Upper lobe of left lung (tissue), 6 donors: ENCODE measurements around the gene SUN1. TPM values are rescaled to one million over a fixed set of nuclear protein-coding genes. Genes with fewer than 3 reads are reported as not detected.

Experiments used
- ATAC-seq, 2 donors: fragments of 200-7000 bp; cut with Tn5 transposase; one replicate each; pipeline ENCODE4 v1.9.1; 2022; ENCODE audit warnings: mild to moderate bottlenecking in 2 of 2, moderate library complexity in 2 of 2; ENCODE audit not compliant: low FRiP score in 2 of 2
- DNase-seq, 2 donors: peaks; one replicate each; pipeline ENCODE4 v3.0.0-alpha.2; 2019 to 2020
- H3K27ac ChIP-seq, 4 donors: fragments of 200-600 bp; sonication (generic); one replicate each; pipeline ENCODE4 v1.5.1; 2016 to 2019
- H3K27me3 ChIP-seq, 4 donors: fragments of 200-600 bp; sonication (generic); one replicate each; pipeline ENCODE4 v1.5.1; 2017 to 2019
- H3K36me3 ChIP-seq, 4 donors: fragments of 200-600 bp; sonication (generic); one replicate each; pipeline ENCODE4 v1.5.1; 2016 to 2019
- H3K4me1 ChIP-seq, 4 donors: fragments of 200-600 bp; sonication (generic); one replicate each; pipeline ENCODE4 v1.5.1; 2018 to 2019
- H3K4me3 ChIP-seq, 4 donors: fragments of 200-600 bp; sonication (generic); one replicate each; pipeline ENCODE4 v1.5.1; 2017 to 2019; ENCODE audit warnings: mild to moderate bottlenecking in 2 of 4, moderate library complexity in 1 of 4
- H3K9me3 ChIP-seq, 4 donors: fragments of 200-600 bp; sonication (generic); one replicate each; pipeline ENCODE4 v1.5.1; 2018 to 2019
- CTCF ChIP-seq, 6 experiments: fragments of 450-650 bp in 4 of 6; fragments of 200-600 bp in 2 of 6; sonication (generic) in 2 of 6; IDR thresholded peaks; one replicate each; pipeline ENCODE4 v1.5.1; 2016 to 2019; ENCODE audit warnings: antibody characterized with exemption in 6 of 6
- EP300 ChIP-seq, 4 donors: sonication (generic); formaldehyde crosslinking; IDR thresholded peaks; one replicate each; pipeline ENCODE4 v1.5.1; 2017; ENCODE audit warnings: antibody characterized with exemption in 4 of 4, control low read depth in 2 of 4
- POLR2A ChIP-seq, 4 donors: fragments of 450-650 bp; IDR thresholded peaks; one replicate each; pipeline ENCODE4 v1.5.1; 2016 to 2017; ENCODE audit warnings: antibody characterized with exemption in 4 of 4, mild to moderate bottlenecking in 2 of 4
- POLR2AphosphoS5 ChIP-seq, 2 donors: sonication (generic); formaldehyde crosslinking; IDR thresholded peaks; one replicate each; pipeline ENCODE4 v1.5.1; 2017; ENCODE audit warnings: antibody characterized with exemption in 2 of 2
- WGBS, 2 donors: methylation state at CpG; one replicate each; pipeline ENCODE4 v1.1.5; 2017 to 2018; 5-methylcytosine and 5-hydroxymethylcytosine counted together
- total RNA-seq, 6 donors: library from RNA; depleted of rRNA in 4 of 6; stranded (reverse); fragments of >200 nt in 4 of 6; gene quantifications; one replicate each; pipeline versions ENCODE4 v1.1.0 to v1.2.1, GENCODE V29; 2016 to 2021
- donor health status: DM: no; HTN: no; CAD: no; lungs with moderate emphysema.
- donor health status: DM: no; HTN: yes; CAD: no; lungs with severe emphysema.

Gene SUN1
- total RNA-seq, 6 donors from 2014 or later, result 107 to 196 (median 127) TPM

- Histone ChIP-seq H3K27ac (peak overlapping the region; percentile 62 to 90 (median 66)), H3K4me3 (peak overlapping the region; percentile 28 to 95 (median 80)), H3K27me3 (no peaks in the 10 kb centered on the region), H3K36me3 (no peaks in the 10 kb centered on the region), H3K4me1 (peaks cover 37 to 54% (median 43%) of the 10 kb centered on the region in 4 donors), H3K9me3 (no peaks in the 10 kb centered on the region)
- TF ChIP-seq CTCF (IDR thresholded peaks at IDR 0.05), result no peak
- TF ChIP-seq POLR2AphosphoS5 (IDR thresholded peaks at IDR 0.05), result no peak
- TF ChIP-seq EP300 (IDR thresholded peaks at IDR 0.05), result no peak
- no peak for TF ChIP-seq POLR2A (IDR thresholded peaks at IDR 0.05)
- peak; percentile 37 to 89 for DNase-seq
- no peak for ATAC-seq
- 25 to 30% methylated on average over 37 of the region's 56 CpGs for WGBS, 2 donors
Measured at GRCh38 chr7:815284-816216, 16.7 kb upstream of the SUN1 start.

- DNase-seq, result peak; percentile 97 to 100
- 0% methylated on average over 1 of the region's 51 CpGs; no CpG with 5 or more reads in 1 of the 2 donors for WGBS, 2 donors
- Histone ChIP-seq H3K36me3 (no peaks in the 10 kb centered on the region), H3K27me3 (no peaks in the 10 kb centered on the region), H3K27ac (peak overlapping the region; percentile 62 to 90 (median 82)), H3K9me3 (no peaks in the 10 kb centered on the region), H3K4me3 (peak overlapping the region; percentile 28 to 95 (median 80)), H3K4me1 (peaks cover 37 to 60% (median 44%) of the 10 kb centered on the region in 4 donors)
- TF ChIP-seq EP300 (IDR thresholded peaks at IDR 0.05) (no peak), POLR2A (IDR thresholded peaks at IDR 0.05) (peak in 2 of 4 donors; percentile 48 to 82), POLR2AphosphoS5 (IDR thresholded peaks at IDR 0.05) (peak; percentile 84 to 93), CTCF (IDR thresholded peaks at IDR 0.05) (no peak)
- ATAC-seq, result peak; percentile 95 to 97
Measured at GRCh38 chr7:816300-816750, 16.0 kb upstream of the SUN1 start.

GRCh38 chr7:816751-817671 is 15.3 kb upstream of the SUN1 start:
- no peak for ATAC-seq
- peak in 1 of 2 donors; percentile 89 for DNase-seq
- H3K4me1 ChIP-seq, result peaks cover 35 to 59% (median 49%) of the 10 kb centered on the region in 4 donors
- peak overlapping the region; percentile 58 to 95 (median 80) for H3K4me3 ChIP-seq
- peak overlapping the region; percentile 75 to 90 (median 82) for H3K27ac ChIP-seq
- H3K36me3 ChIP-seq, result no peaks in the 10 kb centered on the region
- WGBS, 2 donors, result 2 to 3% methylated on average over 21 of the region's 88 CpGs
- no peaks in the 10 kb centered on the region for H3K27me3 ChIP-seq
- H3K9me3 ChIP-seq, result no peaks in the 10 kb centered on the region
- TF ChIP-seq POLR2A (IDR thresholded peaks at IDR 0.05) (no peak), POLR2AphosphoS5 (IDR thresholded peaks at IDR 0.05) (no peak), CTCF (IDR thresholded peaks at IDR 0.05) (no peak), EP300 (IDR thresholded peaks at IDR 0.05) (no peak)

- H3K4me1 ChIP-seq, result peaks cover 26 to 53% (median 42%) of the 10 kb centered on the region in 4 donors
- TF ChIP-seq CTCF (IDR thresholded peaks at IDR 0.05) (peak in 5 of 6 experiments; percentile 23 to 51 (median 45)), POLR2AphosphoS5 (IDR thresholded peaks at IDR 0.05) (no peak), POLR2A (IDR thresholded peaks at IDR 0.05) (no peak), EP300 (IDR thresholded peaks at IDR 0.05) (no peak)
- H3K36me3 ChIP-seq, result no peaks in the 10 kb centered on the region
- no peaks in the 10 kb centered on the region for H3K9me3 ChIP-seq
- DNase-seq (no peak), ATAC-seq (no peak)
- 73 to 93% methylated on average over 8 of the region's 8 CpGs for WGBS, 2 donors
- H3K27me3 ChIP-seq, result no peaks in the 10 kb centered on the region
- H3K4me3 ChIP-seq, result no peak overlapping the region
- no peak overlapping the region for H3K27ac ChIP-seq
Measured at GRCh38 chr7:818031-818699, 14.1 kb upstream of the SUN1 start.
